ENCODE results near the gene RELB. TPM values are rescaled to one million over a fixed set of nuclear protein-coding genes. Genes with fewer than 3 reads are reported as not detected.

RELB gene
- total RNA-seq, 3 donors from 2014 or later, result 20.9 to 30.3 (median 21.1) TPM

GRCh38 chr19:45037393-45038169, 36.3 kb downstream of the RELB start:
- intact Hi-C loops (cut with DNase I, micrococcal nuclease), result no loop called here
- no peaks in the 10 kb centered on the region for H3K36me3 ChIP-seq (ENCODE audit: low read depth)
- no peak for ATAC-seq

GRCh38 chr19:45038931-45039893, 37.9 kb downstream of the RELB start, which contains the start of gene CLASRP:
Gene CLASRP, plus strand, starts transcription at chr19:45039045. Its CDS starts 1,168 bp downstream, at chr19:45040213.
- TF ChIP-seq, protein P1, sequence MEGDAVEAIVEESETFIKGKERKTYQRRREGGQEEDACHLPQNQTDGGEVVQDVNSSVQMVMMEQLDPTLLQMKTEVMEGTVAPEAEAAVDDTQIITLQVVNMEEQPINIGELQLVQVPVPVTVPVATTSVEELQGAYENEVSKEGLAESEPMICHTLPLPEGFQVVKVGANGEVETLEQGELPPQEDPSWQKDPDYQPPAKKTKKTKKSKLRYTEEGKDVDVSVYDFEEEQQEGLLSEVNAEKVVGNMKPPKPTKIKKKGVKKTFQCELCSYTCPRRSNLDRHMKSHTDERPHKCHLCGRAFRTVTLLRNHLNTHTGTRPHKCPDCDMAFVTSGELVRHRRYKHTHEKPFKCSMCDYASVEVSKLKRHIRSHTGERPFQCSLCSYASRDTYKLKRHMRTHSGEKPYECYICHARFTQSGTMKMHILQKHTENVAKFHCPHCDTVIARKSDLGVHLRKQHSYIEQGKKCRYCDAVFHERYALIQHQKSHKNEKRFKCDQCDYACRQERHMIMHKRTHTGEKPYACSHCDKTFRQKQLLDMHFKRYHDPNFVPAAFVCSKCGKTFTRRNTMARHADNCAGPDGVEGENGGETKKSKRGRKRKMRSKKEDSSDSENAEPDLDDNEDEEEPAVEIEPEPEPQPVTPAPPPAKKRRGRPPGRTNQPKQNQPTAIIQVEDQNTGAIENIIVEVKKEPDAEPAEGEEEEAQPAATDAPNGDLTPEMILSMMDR (IDR thresholded peaks at IDR 0.05), result no peak
- ATAC-seq (peak; percentile 99), DNase-seq (peak; percentile 93 to 94 (median 94))
- no peaks in the 10 kb centered on the region for H3K36me3 ChIP-seq (ENCODE audit: low read depth)
- intact Hi-C loops (cut with DNase I, micrococcal nuclease), result no loop called here
- H3K4me3 ChIP-seq, result peak within 1 kb of the TSS; percentile 94
- H3K4me1 ChIP-seq (ENCODE audit: low read depth), result peaks cover 23% of the 10 kb centered on the region
- H3K9me3 ChIP-seq, result no peaks in the 10 kb centered on the region

More at GRCh38 chr19:45037393-45038169, 36.3 kb downstream of the RELB start:
- TF ChIP-seq, protein P1 (IDR thresholded peaks at IDR 0.05), result no peak
- H3K4me1 ChIP-seq (ENCODE audit: low read depth), result peaks cover 22% of the 10 kb centered on the region
- no peaks in the 10 kb centered on the region for H3K9me3 ChIP-seq
- no peak for DNase-seq
- H3K4me3 ChIP-seq, result no peak overlapping the region

GRCh38 chr19:45040059-45040771, 39.0 kb downstream of the RELB start:
- intact Hi-C loops (cut with DNase I, micrococcal nuclease), result no loop called here
- TF ChIP-seq, protein P1 (IDR thresholded peaks at IDR 0.05), result no peak
- Histone ChIP-seq H3K9me3 (no peaks in the 10 kb centered on the region), H3K36me3 (ENCODE audit: low read depth) (no peaks in the 10 kb centered on the region), H3K4me3 (no peak overlapping the region), H3K4me1 (ENCODE audit: low read depth) (peaks cover 23% of the 10 kb centered on the region)
- ATAC-seq, result no peak
- DNase-seq, result no peak

DNA sequence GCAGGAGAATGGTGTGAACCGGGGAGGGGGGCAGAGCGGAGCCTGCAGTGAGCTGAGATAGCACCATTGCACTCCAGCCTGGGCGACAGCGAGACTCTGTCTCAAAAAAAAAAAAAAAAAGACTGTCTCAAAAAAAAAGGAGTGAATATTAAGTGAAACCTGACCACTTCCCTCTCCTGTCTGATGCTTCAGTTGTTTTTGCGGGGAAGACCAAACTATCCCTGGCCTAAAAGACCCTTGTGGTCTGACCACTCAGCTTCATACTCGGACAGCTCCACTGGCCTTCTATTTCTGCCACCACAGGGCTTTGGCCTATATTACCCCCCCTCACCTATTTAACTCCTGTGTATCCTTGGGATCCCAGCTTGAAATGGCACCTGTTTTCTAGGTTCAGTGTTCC, 39.9 kb downstream of the RELB start:
- TF ChIP-seq, protein P1 (IDR thresholded peaks at IDR 0.05), result no peak
- no peak for DNase-seq
- Histone ChIP-seq H3K4me1 (ENCODE audit: low read depth) (peaks cover 27% of the 10 kb centered on the region), H3K4me3 (no peak overlapping the region), H3K9me3 (no peaks in the 10 kb centered on the region), H3K36me3 (ENCODE audit: low read depth) (no peaks in the 10 kb centered on the region)
- ATAC-seq, result no peak
- intact Hi-C loops (cut with DNase I, micrococcal nuclease), result no loop called here

GRCh38 chr19:45045671-45046353, 44.5 kb downstream of the RELB start:
- Histone ChIP-seq H3K36me3 (ENCODE audit: low read depth) (no peaks in the 10 kb centered on the region), H3K4me1 (ENCODE audit: low read depth) (peaks cover 13% of the 10 kb centered on the region), H3K4me3 (no peak overlapping the region), H3K9me3 (no peaks in the 10 kb centered on the region)
- TF ChIP-seq, protein P1 (IDR thresholded peaks at IDR 0.05), result no peak
- DNase-seq (no peak), ATAC-seq (peak; percentile 84)
- intact Hi-C loops (cut with DNase I, micrococcal nuclease), result no loop called here

Measured in mucosa of descending colon (tissue), 3 donors.